Body of pancreas (tissue), 4 donors: ENCODE measurements around the gene HMCN1.

ENCODE experiments used
- CTCF ChIP-seq, 7 experiments: fragments of 450-650 bp in 4 of 7; fragments of 200-600 bp in 3 of 7; sonication (generic) in 3 of 7; IDR thresholded peaks; one replicate each; pipeline ENCODE4 v1.5.1; 2016 to 2019; ENCODE audit warnings: antibody characterized with exemption in 7 of 7
- POLR2A ChIP-seq, 3 donors: fragments of 450-650 bp; IDR thresholded peaks; one replicate each; pipeline ENCODE4 v1.6.1; 2016; ENCODE audit warnings: antibody characterized with exemption in 3 of 3, mild to moderate bottlenecking in 2 of 3

GRCh38 chr1:186191511-186191910 is 457.3 kb downstream of the HMCN1 start:
- TF ChIP-seq CTCF (IDR thresholded peaks at IDR 0.05) (no peak), POLR2A (IDR thresholded peaks at IDR 0.05) (no peak)
